GM19463 (cell line): ENCODE measurements around the gene NPIPB2.

ENCODE experiments used
- ATAC-seq: cut with Tn5 transposase; IDR thresholded peaks from one replicate; pipeline ENCODE4 v1.9.1; 2021; ENCODE audit warnings: mild to moderate bottlenecking, moderate library complexity; ENCODE audit not compliant: unreplicated experiment

NPIPB2 gene

DNA sequence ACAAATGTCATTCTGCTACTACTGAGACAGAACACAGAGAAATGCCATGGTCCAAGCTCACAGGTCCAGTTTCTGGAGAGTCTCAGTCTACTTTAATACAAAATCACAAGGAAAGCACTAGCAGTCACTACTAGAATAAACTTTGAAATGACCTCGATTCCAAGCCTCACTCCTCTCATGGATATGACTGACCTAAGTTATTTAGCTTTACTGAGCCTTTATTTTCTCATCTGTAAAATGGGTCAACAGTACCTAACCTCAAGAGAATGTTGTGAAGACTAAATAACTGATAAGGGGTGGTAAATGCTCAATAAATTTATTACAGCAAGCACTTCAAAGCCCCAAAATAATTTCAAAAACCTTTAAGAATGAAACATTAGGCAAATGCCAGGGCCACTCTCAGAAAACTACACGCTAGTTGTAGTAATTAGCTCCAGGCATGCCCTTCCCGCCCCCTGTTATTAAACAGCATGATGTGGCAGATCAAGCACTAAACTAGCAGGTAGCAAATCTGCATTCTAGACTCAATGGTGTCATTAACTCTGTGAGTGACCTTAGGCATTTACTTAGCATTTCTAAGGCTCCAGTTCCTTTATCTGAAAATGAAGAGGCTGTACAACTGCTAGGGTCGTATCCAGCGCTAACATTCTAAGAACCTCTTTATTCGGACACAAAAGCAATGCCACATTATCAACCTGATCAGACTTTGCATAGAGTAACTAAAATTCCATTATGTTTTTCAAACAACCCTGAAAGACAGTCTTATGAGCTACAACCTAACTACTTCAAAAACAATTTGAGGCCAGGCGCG lies 34.5 kb downstream of the NPIPB2 start:
- no peak for ATAC-seq

DNA sequence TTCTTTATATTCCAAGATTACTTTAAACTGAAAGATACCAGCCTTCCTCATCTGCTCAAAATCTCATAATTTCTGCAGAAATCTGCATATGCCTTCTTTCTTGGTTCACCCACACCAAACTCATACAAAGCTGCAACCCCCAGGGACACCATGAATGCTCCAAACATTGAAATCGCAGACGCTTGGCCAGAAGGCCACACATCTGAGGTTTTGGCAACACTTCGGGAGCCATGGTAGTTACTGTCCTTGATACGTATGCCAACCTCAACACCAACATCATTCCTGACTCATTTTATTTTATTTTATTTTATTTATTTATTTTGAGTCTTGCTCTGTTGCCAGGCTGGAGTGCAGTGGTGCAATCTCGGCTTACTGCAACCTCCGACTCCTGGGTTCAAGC lies 37.9 kb downstream of the NPIPB2 start:
- ATAC-seq, result no peak

DNA sequence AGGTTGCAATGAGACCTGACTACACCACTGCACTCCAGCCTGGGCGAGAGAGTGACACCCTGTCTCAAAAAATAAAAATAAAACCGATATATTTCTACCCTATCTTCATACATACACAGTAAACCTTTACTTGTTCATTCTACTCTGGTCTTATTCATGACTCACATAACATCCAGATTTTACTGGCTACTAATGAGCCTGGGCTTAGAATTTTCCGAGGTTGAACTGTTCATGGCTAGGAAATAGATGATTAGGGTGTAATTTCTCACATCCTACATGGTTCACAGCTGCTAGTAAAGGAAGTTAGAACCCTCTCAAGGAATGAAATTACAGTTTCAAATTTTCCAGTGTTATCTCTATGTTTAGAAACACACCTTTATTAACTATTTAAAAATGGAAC lies 40.8 kb downstream of the NPIPB2 start:
- ATAC-seq, result no peak

GRCh38 chr16:11896486-11897176 lies 45.2 kb downstream of the NPIPB2 start:
- no peak for ATAC-seq

GRCh38 chr16:11893571-11893970 lies 48.3 kb downstream of the NPIPB2 start:
- no peak for ATAC-seq

GRCh38 chr16:11892761-11893160 lies 49.1 kb downstream of the NPIPB2 start:
- ATAC-seq, result no peak

DNA sequence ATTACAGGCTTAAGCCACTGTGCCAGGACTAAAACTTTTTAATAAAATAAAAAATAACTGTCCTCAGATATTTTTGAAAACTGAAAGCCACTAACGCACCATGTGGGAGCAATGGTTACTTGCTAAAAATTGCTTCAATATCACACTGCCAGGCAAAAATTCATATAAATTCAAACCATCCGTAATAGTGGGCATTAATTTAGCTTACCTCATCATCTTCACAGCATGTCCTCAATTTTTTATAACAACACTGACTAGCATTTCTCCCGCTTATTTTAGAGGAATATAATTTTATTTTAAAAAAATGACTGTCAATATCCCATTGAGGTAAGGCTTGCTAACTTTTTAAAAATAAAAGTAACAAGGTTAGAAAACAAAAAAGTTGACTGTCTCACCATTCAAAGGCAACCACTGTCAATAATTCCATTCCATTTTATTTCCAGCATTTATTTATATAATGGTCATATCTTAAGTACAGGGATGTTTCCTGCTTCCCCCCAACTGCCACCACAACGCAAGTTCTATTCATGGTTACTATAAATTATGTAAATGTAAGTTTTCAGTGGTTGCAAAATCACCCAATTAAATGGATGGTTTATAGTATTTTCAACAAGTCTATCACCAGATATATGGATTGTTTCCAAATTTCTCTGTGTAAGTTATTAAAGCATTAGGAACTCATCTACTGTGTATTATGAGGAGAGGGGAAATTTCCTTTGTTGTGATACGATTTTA lies 51.4 kb downstream of the NPIPB2 start:
- ATAC-seq, result no peak

DNA sequence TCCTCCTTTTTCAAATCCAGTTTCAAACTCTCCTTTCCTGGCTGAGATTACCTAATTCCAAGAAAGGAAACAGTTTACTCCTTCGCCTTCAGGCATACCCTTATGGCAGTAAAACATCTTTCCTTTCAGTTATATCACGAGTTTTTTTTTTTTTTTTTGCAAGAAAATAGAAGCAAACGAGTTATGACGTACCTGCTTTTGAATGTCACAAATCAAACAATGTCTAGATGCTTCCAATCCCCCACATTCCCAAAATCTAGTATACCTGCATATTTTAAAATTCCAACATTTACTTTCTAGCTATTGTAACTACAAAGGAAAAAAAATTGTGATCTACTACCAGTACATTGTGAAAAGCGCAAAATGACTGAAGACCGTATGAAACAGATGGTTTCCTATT lies 55.0 kb downstream of the NPIPB2 start:
- ATAC-seq, result no peak

DNA sequence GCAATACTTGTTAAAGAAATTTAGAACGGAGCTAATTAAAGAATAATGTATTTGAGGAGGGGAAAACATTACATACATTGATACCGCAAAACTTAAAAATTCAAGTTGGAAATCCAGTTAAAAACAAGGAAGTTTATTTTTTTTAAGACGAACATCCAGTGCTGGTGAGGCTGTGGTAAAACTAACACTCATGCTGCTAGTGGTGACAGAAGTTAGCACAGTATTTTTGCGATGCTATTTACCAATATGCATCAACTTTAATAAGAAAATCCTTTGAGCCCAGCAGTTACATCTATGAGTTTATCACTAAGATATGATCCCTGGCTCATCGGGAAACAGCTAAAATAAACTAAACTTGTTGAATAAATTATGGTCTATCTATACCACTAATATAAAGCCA lies 57.8 kb downstream of the NPIPB2 start:
- no peak for ATAC-seq

- ATAC-seq, result no peak
Observed at GRCh38 chr16:11880007-11880406, 61.8 kb downstream of the NPIPB2 start.

DNA sequence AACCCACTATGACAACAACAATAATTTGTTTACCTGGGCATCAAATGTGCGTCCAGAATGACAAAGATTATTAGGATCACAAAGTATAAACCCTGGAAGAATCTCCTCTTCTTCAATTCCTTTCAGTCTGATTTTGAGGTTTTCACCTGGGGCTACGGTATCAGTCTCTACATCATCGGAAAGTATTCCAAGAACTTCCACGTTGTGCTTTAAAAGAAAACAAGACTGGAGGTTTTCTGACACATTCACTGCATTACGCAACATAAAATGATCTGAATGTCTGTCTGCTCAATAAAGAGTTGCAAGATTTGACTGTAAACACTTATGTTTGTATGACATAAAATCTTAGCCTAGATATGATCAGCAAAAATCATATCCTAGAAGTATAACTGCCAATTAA lies 64.5 kb downstream of the NPIPB2 start:
- ATAC-seq, result no peak
